Loucy (cell line): ENCODE data around the gene FBXW9.

Source experiments
- EZH2phosphoT487 ChIP-seq: fragments of 200-600 bp; IDR thresholded peaks from 2 replicates; pipeline ENCODE4 v1.6.1; 2018; ENCODE audit warnings: antibody characterized with exemption, mild to moderate bottlenecking, moderate library complexity, borderline replicate concordance
- TF ChIP-seq, protein P1 (sequence below): fragments of 200-600 bp; sonication (generic); conservative IDR thresholded peaks from 2 replicates; pipeline ENCODE4 v1.5.1; 2014; ENCODE audit warnings: mild to moderate bottlenecking, antibody characterized with exemption, low read length

DNA sequence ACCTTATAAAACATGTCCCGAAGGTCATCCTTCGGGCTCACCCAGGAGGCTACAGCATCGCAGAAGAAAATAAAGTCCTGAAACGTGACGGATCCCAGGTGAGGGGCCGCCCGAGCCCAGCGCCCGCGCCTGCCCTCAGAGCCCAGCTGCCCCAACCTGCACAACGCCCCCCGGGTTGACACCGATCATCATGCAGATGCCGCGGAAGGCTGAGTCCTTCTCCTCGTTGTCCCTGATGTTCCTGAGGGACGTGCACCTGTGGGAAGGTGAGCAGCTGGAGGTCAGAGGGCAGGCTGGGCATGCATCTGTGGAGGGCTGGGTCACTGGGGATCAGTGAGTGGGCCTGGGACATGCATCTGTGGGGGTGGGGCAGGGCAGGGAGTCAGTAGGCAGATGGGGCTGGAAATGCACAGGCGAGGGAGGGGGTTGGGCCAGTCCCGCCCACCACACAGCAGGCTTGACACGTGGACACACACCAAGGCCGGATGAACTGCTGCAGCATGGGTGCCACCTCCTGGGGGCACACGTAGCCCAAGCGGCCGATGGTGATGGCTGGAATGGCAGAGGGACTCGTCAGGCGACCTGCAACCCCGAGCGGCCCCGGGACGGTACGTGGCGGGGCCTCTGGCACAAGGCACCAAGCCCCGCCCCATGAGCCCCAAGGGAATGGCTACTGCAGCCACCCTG is 5.3 kb upstream of the FBXW9 start:
- TF ChIP-seq, protein P1, sequence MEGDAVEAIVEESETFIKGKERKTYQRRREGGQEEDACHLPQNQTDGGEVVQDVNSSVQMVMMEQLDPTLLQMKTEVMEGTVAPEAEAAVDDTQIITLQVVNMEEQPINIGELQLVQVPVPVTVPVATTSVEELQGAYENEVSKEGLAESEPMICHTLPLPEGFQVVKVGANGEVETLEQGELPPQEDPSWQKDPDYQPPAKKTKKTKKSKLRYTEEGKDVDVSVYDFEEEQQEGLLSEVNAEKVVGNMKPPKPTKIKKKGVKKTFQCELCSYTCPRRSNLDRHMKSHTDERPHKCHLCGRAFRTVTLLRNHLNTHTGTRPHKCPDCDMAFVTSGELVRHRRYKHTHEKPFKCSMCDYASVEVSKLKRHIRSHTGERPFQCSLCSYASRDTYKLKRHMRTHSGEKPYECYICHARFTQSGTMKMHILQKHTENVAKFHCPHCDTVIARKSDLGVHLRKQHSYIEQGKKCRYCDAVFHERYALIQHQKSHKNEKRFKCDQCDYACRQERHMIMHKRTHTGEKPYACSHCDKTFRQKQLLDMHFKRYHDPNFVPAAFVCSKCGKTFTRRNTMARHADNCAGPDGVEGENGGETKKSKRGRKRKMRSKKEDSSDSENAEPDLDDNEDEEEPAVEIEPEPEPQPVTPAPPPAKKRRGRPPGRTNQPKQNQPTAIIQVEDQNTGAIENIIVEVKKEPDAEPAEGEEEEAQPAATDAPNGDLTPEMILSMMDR, result no peak
- TF ChIP-seq EZH2phosphoT487, result no peak
